SW 1271 (cell line): ENCODE measurements around the gene CR1.
"Not testable (repeated sequence)": the region's sequence is repeated elsewhere in the genome, so short reads cannot be mapped to it uniquely, and the experiment has no call there.

Source experiments
- DNase-seq, 2 experiments: peaks; one replicate each; lab custom pipeline; 2025; lab: John Stamatoyannopoulos, UW

Gene CR1

GRCh38 chr1:207676153-207676552, 180.2 kb downstream of the CR1 start:
- no peak for DNase-seq

GRCh38 chr1:207680590-207681388, 184.8 kb downstream of the CR1 start:
- DNase-seq = not testable (repeated sequence)

GRCh38 chr1:207682872-207683434, 187.0 kb downstream of the CR1 start:
- DNase-seq = not testable (repeated sequence)

- not testable (repeated sequence) for DNase-seq
Observed at GRCh38 chr1:207690551-207690950, 194.6 kb downstream of the CR1 start.

GRCh38 chr1:207691010-207691409, 195.1 kb downstream of the CR1 start:
- DNase-seq = no peak
